Measurements from ENCODE around the gene PLIN5.
A peak's percentile ranks its signal among the peaks of the same experiment; 100 is the strongest.

The PLIN5 gene

DNA sequence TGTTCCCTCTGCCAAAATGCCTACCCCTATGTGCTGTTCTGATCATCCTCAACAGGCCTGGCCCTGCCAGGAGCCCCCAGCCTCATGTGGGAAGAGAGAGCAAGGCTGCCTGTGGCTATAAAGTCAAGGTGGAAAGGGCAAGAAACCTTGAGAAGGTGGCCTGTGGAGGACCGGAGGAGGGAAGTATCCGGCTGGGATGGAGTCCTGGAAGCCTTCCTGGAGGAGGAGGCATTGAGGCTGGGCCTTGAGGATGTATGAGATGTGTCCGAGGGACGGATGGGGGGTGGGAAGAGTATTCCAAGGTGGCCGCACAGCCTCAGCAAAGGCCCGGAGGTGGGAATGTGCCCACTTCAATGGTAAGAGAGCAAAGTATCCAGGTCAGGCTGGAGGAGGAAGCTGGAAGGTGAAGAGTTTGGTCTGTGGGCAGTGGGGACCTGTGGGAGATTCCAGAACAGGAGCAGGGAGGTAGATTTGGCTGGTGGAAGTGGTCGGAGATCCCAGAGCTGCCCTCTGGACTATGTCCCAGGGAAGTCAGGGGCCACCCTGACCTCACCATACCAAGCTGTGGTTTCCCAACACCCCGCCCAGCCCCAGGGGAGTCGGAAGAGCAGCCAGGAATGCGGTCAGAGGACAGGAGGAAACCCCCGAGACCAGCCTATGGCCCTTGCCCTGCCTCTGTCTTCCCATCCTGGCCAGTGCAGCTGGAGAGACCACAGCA is 13.7 kb downstream of the PLIN5 start:
- no peak for DNase-seq

GRCh38 chr19:4519521-4520277 is 15.3 kb downstream of the PLIN5 start:
- peak; percentile 29 for DNase-seq

GRCh38 chr19:4519172-4519496 is 15.9 kb downstream of the PLIN5 start:
- DNase-seq, result no peak

DNA sequence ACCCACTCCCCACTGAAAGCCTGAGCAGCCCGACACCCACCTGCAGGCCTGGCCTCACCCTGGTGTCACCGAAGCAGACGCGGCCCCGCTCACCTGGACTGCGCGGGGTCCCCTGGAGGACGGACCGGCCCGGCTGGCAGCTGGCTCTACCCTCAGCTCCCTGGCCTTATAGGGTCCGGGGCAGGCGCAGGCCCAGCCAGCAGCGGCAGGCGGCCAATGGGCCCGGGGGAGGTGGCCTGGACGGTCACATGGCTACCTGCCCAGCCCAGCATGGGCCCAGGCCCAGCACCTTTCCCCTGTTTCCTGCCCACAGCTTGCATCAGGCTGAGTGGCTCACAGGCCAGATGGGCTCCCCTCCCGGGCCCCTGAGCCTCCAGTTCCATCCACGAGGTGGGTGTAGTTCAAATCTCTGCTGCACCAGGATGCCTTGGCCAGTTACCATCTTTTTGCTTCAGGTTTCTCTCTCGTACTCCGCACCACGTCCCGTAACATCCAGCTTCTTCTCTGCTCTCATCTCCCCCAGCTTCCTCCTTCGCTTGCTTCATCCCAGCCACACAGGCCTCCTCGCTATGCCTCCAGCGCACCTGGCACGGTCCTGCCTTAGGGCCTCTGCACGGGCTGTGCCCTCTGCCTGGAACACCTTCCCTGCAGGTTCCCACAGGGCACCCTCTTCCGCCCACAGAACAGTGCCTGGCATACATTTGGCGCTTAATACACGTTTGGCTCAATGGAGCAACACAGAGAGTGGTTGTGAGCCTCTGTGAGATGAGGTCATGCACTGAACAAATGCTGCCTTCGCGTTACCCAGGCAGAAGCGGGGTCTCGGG is 16.5 kb downstream of the PLIN5 start, which contains the start of gene PLIN4:
Gene PLIN4, minus strand, starts transcription at position 142 of the 827 bp plus-strand sequence. CDS start 214 bp downstream, outside the sequence.
- peak; percentile 56 for DNase-seq

DNA sequence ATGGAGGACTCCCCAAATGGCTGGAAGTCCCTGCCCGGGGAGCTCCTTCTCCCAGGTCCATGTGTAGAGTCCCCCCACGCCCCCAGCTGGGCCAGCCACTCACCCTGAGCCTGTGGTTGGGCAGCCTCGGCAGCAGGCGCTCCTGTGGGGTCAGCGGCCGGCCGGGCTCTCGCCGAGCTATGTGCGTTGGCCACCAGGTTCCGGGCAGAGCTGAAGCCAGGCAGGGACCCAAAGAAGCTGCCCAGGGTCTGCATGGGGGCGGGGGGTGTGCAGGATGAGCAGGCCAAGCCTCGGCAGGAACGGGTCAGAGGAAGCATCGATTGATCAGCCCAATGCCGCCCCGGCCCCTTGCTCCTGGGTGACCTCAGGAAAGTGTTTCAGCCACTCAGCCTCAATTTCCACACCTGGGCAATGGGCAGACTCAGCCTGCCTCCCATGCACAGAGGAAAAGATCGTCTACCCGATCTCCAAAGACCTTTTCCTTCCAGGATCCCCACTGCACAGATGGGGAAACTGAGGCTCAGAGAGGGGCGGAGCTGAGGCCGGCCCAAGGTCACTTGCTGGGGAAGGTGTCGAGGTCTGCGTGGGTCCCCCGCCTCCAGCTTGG is 17.5 kb downstream of the PLIN5 start:
- no peak for DNase-seq

- DNase-seq, result no peak
Observed at GRCh38 chr19:4516939-4517300, 18.1 kb downstream of the PLIN5 start.

GRCh38 chr19:4516199-4516938 is 18.7 kb downstream of the PLIN5 start:
- no peak for DNase-seq

GRCh38 chr19:4515732-4516131 is 19.3 kb downstream of the PLIN5 start:
- no peak for DNase-seq

DNA sequence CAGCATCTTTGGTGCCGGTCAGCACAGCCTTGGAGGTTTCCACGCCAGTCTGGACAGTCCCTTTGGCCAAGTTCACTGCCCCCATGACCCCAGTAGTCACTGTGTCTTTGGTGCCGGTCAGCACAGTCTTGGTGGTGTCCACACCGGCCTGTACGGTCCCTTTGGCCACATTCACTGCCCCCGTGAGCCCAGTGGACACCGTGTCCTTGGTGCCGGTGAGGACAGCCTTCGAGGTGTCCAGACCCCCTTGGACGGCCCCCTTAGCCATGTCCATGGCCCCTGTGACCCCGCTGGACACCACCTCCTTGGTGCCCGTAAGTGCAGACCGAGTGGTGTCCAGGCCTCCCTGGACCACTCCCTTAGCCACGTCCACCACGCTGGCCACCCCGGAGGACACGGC is 21.8 kb downstream of the PLIN5 start:
- DNase-seq, result no peak

GRCh38 chr19:4512070-4512469 is 23.0 kb downstream of the PLIN5 start:
- no peak for DNase-seq

DNA sequence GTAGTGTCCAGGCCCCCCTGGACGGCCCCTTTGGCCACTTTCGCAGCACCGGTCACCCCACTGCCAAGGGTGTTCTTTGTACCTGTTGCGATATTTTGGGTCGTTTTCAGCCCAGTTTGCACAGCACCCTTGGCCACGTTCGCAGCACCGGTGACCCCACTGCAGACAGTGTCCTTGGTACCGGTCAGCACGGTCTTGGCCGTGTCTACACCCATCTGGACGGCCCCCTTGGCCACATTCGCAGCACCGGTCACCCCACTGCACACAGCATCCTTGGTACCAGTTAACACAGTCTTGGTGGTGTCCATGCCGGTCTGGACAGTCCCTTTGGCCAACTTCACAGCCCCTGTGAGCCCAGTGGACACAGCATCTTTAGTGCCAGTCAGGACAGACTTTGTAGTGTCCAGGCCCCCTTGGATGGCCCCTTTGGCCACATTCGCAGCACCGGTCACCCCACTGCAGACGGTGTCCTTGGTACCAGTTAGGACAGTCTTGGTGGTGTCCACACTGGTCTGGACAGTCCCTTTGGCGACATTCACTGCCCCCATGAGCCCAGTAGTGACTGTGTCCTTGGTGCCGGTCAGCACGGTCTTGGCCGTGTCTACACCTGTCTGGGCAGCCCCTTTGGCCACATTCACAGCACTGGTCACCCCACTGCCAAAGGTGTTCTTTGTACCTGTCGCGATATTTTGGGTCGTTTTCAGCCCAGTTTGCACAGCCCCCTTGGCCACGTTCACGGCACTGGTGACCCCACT is 23.5 kb downstream of the PLIN5 start:
- no peak for DNase-seq

- DNase-seq, result no peak
Observed at GRCh38 chr19:4510435-4511255, 24.4 kb downstream of the PLIN5 start.

DNA sequence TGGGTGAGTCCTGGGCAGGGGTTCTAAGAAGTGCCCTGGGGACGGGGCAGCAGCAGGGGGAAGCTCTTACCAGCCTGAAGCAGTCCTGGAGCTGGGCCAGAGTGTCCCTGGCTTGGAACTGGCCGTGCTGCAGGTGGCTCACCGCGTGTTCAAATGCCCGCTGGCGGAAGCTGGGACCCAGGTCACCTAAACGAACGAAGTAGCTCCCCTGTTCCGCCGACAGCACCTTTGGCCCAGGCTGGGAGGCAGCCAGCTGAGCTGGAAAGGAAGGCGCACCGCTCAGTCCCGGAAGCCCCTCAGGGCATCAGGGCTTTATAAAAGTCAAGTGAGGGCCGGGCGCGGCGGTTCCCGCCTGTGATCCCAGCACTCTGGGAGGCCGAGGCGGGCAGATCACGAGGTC is 26.3 kb downstream of the PLIN5 start:
- DNase-seq, result no peak

GRCh38 chr19:4507804-4508203 is 27.2 kb downstream of the PLIN5 start:
- DNase-seq, result no peak

- no peak for DNase-seq
Observed at GRCh38 chr19:4507150-4507452, 27.9 kb downstream of the PLIN5 start.

- no peak for DNase-seq
Observed at GRCh38 chr19:4506449-4507149, 28.4 kb downstream of the PLIN5 start.

GRCh38 chr19:4505570-4506448 is 29.2 kb downstream of the PLIN5 start:
- DNase-seq, result no peak

GRCh38 chr19:4504891-4505569 is 30.0 kb downstream of the PLIN5 start:
- no peak for DNase-seq

DNA sequence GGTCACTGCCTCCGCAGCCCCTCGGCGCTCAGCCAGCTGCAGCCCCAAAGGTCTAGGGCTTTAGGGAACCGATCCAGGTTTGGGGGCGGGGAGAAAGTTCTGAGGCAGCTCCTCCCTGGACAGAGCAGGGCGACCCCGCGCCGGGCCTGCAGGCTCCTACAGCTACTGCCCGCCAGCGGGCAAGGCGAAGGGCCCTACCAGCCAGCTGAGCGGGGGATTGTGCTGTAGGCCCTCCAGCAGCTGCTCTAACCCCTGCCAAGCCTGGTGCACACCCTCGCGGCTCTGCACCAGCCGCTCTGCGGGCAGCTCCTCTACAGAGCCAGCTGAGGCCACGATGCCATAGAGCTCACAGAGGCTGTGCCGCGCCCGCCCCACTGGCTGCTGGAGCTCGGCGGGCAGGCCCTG is 30.7 kb downstream of the PLIN5 start:
- DNase-seq, result no peak
